ENCODE results near the gene TLX3. TPM values are rescaled to one million over a fixed set of nuclear protein-coding genes. Genes with fewer than 3 reads are reported as not detected.

Gene TLX3
- total RNA-seq (not detected), polyA plus RNA-seq (not detected)
- long read RNA-seq, donor 1, result 0 reads
- long read RNA-seq, donor 2, result 0 reads

DNA sequence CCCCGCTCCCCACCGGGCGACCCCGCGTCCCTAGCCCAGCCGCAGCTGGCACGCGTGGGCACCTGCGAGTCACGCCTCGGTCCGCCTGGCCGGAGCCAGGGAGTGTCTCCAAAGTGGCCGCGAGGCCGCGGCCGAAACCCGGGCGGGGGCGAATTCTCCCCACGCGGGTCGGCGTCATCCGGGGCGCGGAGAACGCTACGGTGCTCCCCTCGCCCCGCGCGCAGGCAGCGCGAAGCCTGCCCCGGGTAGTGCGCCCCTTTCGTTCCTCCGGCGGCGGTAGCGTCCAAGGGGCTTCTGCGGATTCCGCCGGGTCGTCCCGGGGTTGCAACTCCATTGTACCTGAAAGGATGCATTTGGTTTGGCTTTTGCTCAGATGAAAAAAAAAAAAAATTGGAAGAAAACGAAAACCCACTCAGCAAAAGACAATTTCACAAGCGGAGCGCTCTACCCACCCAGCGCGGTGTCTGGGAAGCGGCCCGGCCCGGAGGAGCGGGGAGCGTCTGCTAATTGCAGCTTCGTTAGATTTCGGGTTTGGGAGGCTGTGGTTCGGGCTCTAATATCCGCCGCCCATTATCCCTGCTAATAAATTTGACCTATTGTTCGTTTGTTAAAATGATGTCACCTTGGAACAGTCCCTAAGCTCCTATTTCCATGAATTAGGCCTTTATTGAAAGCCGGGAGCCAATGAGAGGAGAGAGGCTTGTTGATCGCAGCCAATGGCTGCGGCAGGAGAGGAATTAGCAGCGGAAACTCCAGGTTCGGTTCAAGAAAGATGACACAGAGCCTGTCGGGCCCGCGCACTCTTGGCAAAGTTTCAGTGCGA is at the start of gene TLX3:
TLX3 (plus strand) TSS at position 796 of the 823 bp plus-strand sequence. CDS start 118 bp downstream, outside the sequence.
- no peaks in the 10 kb centered on the region for H3K9me3 ChIP-seq
- no peak within 1 kb of the TSS for H3K27ac ChIP-seq
- no peak for DNase-seq
- H3K4me3 ChIP-seq, result peak within 1 kb of the TSS in 2 of 8 donors; percentile 21 to 23
- H3K27me3 ChIP-seq (replicated peaks in 1 of 7), result peaks cover 25 to 100% (median 97%) of the 10 kb centered on the region in 7 donors
- H3K36me3 ChIP-seq, result no peaks in the 10 kb centered on the region
- TF ChIP-seq POLR2AphosphoS5 (IDR thresholded peaks at IDR 0.05), result peak in 1 of 3 donors; percentile 31
- TF ChIP-seq POLR2A (IDR thresholded peaks at IDR 0.05), result no peak
- 7 to 13% (median 9%) methylated on average over 58 to 73 of the region's 73 CpGs for WGBS, 5 donors
- peaks cover 19 to 61% (median 49%) of the 10 kb centered on the region in 6 donors for H3K4me1 ChIP-seq
- intact Hi-C loops (cut with DNase I; ENCODE audit: low total_unique reads), result no loop called here

DNA sequence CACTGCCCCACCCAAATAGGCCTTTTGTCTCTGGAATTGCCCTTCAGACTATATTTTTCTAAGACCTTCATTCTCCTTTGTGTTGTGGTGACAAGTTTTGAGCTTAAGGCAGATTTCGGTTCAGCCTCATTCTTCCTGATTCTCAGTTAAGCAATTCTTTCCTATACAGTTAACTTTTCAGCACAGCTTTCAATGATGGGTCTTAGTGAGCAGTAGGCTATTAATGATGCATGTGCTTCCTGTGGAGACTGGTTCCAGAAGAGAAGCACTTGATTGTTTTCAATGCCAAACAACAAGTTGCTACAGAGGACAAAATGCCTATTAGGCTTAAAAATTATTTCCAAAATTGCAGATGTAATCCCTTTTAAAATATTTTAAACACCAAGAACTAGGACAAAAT is 47.7 kb upstream of the TLX3 start:
- Histone ChIP-seq H3K9me3 (no peaks in the 10 kb centered on the region), H3K27me3 (replicated peaks in 1 of 7) (no peaks in the 10 kb centered on the region), H3K4me1 (no peaks in the 10 kb centered on the region), H3K4me3 (no peak overlapping the region), H3K27ac (no peak overlapping the region), H3K36me3 (no peaks in the 10 kb centered on the region)
- no peak for TF ChIP-seq POLR2AphosphoS5 (IDR thresholded peaks at IDR 0.05)
- TF ChIP-seq, protein P1, sequence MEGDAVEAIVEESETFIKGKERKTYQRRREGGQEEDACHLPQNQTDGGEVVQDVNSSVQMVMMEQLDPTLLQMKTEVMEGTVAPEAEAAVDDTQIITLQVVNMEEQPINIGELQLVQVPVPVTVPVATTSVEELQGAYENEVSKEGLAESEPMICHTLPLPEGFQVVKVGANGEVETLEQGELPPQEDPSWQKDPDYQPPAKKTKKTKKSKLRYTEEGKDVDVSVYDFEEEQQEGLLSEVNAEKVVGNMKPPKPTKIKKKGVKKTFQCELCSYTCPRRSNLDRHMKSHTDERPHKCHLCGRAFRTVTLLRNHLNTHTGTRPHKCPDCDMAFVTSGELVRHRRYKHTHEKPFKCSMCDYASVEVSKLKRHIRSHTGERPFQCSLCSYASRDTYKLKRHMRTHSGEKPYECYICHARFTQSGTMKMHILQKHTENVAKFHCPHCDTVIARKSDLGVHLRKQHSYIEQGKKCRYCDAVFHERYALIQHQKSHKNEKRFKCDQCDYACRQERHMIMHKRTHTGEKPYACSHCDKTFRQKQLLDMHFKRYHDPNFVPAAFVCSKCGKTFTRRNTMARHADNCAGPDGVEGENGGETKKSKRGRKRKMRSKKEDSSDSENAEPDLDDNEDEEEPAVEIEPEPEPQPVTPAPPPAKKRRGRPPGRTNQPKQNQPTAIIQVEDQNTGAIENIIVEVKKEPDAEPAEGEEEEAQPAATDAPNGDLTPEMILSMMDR (IDR thresholded peaks at IDR 0.05 in 8 of 11, conservative IDR thresholded peaks at IDR 0.05 in 3 of 11), result no peak
- no peak for TF ChIP-seq POLR2A (IDR thresholded peaks at IDR 0.05)
- no peak for DNase-seq
- intact Hi-C loops (cut with DNase I; ENCODE audit: low total_unique reads), result no loop called here
- WGBS, 5 donors, result 62 to 85% (median 72%) methylated on average over 1 of the region's 1 CpG

DNA sequence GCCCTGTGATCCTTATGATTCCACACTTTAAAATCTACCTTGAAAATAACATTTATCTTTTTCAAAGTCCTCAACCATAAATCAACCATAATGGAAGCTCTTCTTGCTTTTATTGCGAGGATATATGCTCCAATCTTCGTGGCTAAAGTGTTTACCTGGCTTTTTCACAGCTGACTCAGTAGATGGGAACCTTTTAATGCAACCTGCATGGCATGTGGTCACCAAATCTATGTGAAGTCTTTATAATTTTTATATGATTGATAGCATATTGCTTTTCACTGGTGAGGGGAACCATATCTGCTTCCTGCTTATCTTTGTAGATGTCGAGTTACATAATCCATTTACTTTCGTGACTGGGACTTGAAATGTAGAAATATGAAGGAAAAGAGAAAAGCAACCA is 47.1 kb upstream of the TLX3 start:
- TF ChIP-seq POLR2AphosphoS5 (IDR thresholded peaks at IDR 0.05) (no peak), POLR2A (IDR thresholded peaks at IDR 0.05) (no peak)
- TF ChIP-seq, protein P1 (IDR thresholded peaks at IDR 0.05 in 8 of 11, conservative IDR thresholded peaks at IDR 0.05 in 3 of 11), result no peak
- WGBS, 5 donors, result 83 to 93% (median 91%) methylated on average over 4 of the region's 4 CpGs
- Histone ChIP-seq H3K27ac (no peak overlapping the region), H3K9me3 (no peaks in the 10 kb centered on the region), H3K36me3 (no peaks in the 10 kb centered on the region), H3K4me1 (no peaks in the 10 kb centered on the region), H3K27me3 (replicated peaks in 1 of 7) (no peaks in the 10 kb centered on the region), H3K4me3 (no peak overlapping the region)
- DNase-seq, result no peak
- intact Hi-C loops (cut with DNase I; ENCODE audit: low total_unique reads), result no loop called here

DNA sequence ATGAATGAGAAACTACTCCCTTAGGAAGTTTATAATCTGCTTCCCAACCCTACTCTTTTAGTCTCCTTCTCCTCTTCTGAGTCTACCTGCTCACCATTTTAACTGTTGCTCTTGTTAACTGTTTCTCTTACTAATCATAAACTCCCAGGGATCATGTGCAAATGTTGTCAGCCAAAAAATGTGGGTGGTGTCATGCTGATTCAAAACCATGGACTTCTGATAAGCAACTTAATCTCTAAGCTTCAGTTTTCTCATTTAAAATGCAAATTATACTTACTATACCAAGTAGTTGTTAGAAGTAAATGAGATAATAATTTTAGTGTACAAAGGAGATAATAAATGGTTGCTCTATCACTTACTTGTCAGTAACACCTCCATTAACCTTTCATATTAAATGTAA is 45.9 kb upstream of the TLX3 start:
- DNase-seq, result no peak
- H3K4me1 ChIP-seq, result no peaks in the 10 kb centered on the region
- H3K9me3 ChIP-seq, result no peaks in the 10 kb centered on the region
- TF ChIP-seq, protein P1 (IDR thresholded peaks at IDR 0.05 in 8 of 11, conservative IDR thresholded peaks at IDR 0.05 in 3 of 11), result no peak
- no peak for TF ChIP-seq POLR2AphosphoS5 (IDR thresholded peaks at IDR 0.05)
- no peak for TF ChIP-seq POLR2A (IDR thresholded peaks at IDR 0.05)
- H3K4me3 ChIP-seq, result no peak overlapping the region
- H3K27me3 ChIP-seq (replicated peaks in 1 of 7), result no peaks in the 10 kb centered on the region
- no peaks in the 10 kb centered on the region for H3K36me3 ChIP-seq
- intact Hi-C loops (cut with DNase I; ENCODE audit: low total_unique reads), result no loop called here
- no peak overlapping the region for H3K27ac ChIP-seq
